Measurements from ENCODE around the gene VPS13A. TPM values are rescaled to one million over a fixed set of nuclear protein-coding genes. Genes with fewer than 3 reads are reported as not detected.

VPS13A gene
- total RNA-seq, 1 donor from 2014 or later = 37.8 TPM

- Histone ChIP-seq H3K4me3 (no peak overlapping the region), H3K9me3 (no peaks in the 10 kb centered on the region), H3K36me3 (no peaks in the 10 kb centered on the region), H3K27me3 (no peaks in the 10 kb centered on the region), H3K4me1 (no peaks in the 10 kb centered on the region), H3K27ac (no peak overlapping the region)
- DNase-seq (ENCODE audit: extremely low spot score in 2 of 2) = no peak
- intact Hi-C loops (cut with DNase I) = no loop called here
- TF ChIP-seq POLR2AphosphoS5 (IDR thresholded peaks at IDR 0.05; ENCODE audit: insufficient read depth in 1 of 2, low read depth in 1 of 2) = no peak
- TF ChIP-seq POLR2A (IDR thresholded peaks at IDR 0.05) = no peak
- TF ChIP-seq CTCF (IDR thresholded peaks at IDR 0.05) = no peak
These were observed 292.3 kb downstream of the VPS13A start for GRCh38 chr9:77469515-77470231.

Other genes starting within 250 kb of the VPS13A start
- gene FOXB2, start 157.9 kb upstream of the VPS13A start, total RNA-seq = not detected